Measurements from ENCODE around the gene OAF. TPM values are rescaled to one million over a fixed set of nuclear protein-coding genes. Genes with fewer than 3 reads are reported as not detected.

The OAF gene
- total and polyA plus RNA-seq, 9 of the 15 experiments (the other 6 are each of a cell fraction or from before 2014, with no cell fraction given) = 1.1 to 21.6 (median 7.5) TPM

DNA sequence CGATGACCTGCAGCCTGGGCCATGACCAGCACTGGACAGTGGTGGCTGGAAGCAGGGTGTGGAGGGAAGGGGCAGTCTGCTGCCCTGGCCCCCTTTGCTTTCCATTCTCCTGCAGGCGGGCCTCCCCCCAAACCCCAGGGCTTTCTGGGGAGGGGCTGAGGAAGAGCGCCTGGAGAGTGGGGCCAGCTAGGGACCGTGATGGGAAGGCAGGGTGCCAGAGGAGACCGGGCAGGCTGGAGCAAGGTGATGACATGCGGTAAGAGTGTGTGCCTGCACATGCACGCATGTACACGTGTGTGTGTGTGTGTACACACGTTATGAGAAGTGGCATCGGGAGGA, 7.8 kb downstream of the OAF start:
- TF ChIP-seq GTF2E2 (tag; IDR thresholded peaks at IDR 0.05) (no peak), ZNF436 (CRISPR knock-in tag; IDR thresholded peaks at IDR 0.05) (no peak)
- TF ChIP-seq, protein P1, sequence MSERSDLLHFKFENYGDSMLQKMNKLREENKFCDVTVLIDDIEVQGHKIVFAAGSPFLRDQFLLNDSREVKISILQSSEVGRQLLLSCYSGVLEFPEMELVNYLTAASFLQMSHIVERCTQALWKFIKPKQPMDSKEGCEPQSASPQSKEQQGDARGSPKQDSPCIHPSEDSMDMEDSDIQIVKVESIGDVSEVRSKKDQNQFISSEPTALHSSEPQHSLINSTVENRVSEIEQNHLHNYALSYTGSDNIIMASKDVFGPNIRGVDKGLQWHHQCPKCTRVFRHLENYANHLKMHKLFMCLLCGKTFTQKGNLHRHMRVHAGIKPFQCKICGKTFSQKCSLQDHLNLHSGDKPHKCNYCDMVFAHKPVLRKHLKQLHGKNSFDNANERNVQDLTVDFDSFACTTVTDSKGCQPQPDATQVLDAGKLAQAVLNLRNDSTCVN (CRISPR knock-in tag; IDR thresholded peaks at IDR 0.05) = no peak
- Histone ChIP-seq H3K36me3 (ENCODE audit: control insufficient read depth, insufficient read depth, low read length) (0 out of 3 replicates have a peak, but pooled peaks cover 5% of the 10 kb centered on the region), H3K4me1 (replicated peaks in 1 of 2; ENCODE audit: control insufficient read depth in 2 of 2, insufficient read depth in 2 of 2, low read length in 2 of 2) (peaks cover 10 to 12% of the 10 kb centered on the region in 2 experiments; a peak in 3 of 5 replicates), H3K4me2 (ENCODE audit: insufficient read depth, low read length) (no peak overlapping the region), H3K27ac (ENCODE audit: extremely low read depth, low read depth, low read length) (no peak overlapping the region), H3K27me3 (ENCODE audit: control insufficient read depth in 2 of 2, insufficient read depth in 2 of 2, low read length in 2 of 2) (no peaks in the 10 kb centered on the region; a peak in 1 of 5 replicates), H2AFZ (ENCODE audit: low read depth, low read length) (no peak overlapping the region), H3K9me1 (ENCODE audit: control insufficient read depth, insufficient read depth, low read length) (peaks cover 3% of the 10 kb centered on the region), H3K79me2 (ENCODE audit: control insufficient read depth, insufficient read depth, low read length) (no peaks in the 10 kb centered on the region), H3K9ac (ENCODE audit: insufficient read depth in 1 of 2, low read depth in 2 of 2, low read length in 2 of 2) (peak overlapping the region in 1 of 2 experiments; percentile 23; a peak in 1 of 4 replicates), H3K4me3 (no peak overlapping the region), H4K20me1 (replicated peaks; ENCODE audit: control insufficient read depth, insufficient read depth, low read length) (peaks cover 34% of the 10 kb centered on the region; the same call in 1 of the 2 replicates), H3K9me3 (replicated peaks; ENCODE audit: control insufficient read depth, insufficient read depth, low read depth, low read length) (no peaks in the 10 kb centered on the region)
- ATAC-seq (no peak), DNase-seq (ENCODE audit: extremely low read depth in 1 of 4, low spot score in 3 of 4) (no peak), FAIRE-seq (no peak)
- no TSS peak for BruUV-seq (replicated peaks)
- POLR2A ChIA-PET = no interaction called here
- CTCF ChIA-PET (ENCODE audit: low intra/inter-chr PET ratio) = no interaction called here
- intact Hi-C loops (cut with micrococcal nuclease) = loop anchor here (10.0 kb wide), 1 partner anchor 864 kb away; no protein-coding TSS in a partner anchor
- 38% methylated on average over 7 of the region's 10 CpGs for WGBS (ENCODE audit: insufficient coverage, low coverage, missing lambda C conversion rate)
- in situ Hi-C loops (cut with MboI) = no loop called here

All from K562 (cell line).